Measurements from ENCODE around the gene ABR. TPM values are rescaled to one million over a fixed set of nuclear protein-coding genes. Genes with fewer than 3 reads are reported as not detected.

ABR gene
- total RNA-seq, 2 donors from 2014 or later: 36.0 to 45.8 TPM

DNA sequence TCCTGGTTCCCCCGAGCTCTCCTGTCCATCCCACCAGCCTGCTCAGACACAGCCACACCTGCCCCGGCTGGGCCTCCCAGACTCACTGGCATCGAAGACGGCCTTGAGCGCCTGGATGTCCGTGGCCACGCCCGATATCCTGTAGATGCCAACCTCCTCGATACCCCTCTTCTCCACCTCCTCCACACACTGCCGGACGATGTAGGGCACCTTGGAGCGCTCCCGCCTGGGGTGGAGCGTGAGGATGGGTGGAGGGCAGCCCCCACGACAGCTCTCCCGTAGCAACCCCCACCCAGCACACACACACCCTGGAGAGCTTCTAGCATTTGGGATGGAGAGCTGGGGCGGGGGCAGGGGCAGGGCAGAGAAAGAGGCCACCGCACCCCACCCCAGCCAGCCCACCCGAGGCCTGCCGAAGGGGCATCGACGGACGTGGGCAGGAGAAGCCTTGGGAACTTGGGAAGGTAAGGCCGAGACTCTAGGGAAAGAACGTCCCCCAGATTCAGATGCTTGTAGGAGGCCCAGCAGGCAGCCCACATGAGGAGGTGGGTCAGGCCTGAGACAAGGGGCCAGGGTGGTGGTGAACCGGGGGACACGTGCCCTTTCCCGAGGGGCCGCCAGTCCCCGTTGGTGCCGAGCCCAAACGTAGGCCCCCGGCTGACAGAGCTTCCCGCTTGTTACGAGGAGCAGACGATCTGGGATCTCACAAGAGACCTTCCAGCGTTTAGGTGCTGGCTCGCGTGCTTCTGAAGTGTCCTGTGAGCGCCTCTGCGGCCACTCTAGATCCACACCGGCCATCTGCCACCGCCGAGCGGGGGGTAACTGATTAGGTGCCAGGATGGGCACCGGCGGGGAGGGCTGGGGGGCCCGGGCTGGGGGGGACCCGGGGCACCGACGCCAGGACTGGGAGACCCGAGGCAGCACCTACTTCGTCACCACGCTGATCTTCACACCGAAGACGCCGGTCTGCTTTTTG lies 167.7 kb downstream of the ABR start:
- Mint-ChIP-seq H3K36me3 (no peaks in the 10 kb centered on the region), H3K9me3 (no peaks in the 10 kb centered on the region), H3K27ac (peak overlapping the region in 1 of 2 donors; percentile 54)
- no peak for DNase-seq (ENCODE audit: low spot score in 2 of 2)
- ATAC-seq: no peak

DNA sequence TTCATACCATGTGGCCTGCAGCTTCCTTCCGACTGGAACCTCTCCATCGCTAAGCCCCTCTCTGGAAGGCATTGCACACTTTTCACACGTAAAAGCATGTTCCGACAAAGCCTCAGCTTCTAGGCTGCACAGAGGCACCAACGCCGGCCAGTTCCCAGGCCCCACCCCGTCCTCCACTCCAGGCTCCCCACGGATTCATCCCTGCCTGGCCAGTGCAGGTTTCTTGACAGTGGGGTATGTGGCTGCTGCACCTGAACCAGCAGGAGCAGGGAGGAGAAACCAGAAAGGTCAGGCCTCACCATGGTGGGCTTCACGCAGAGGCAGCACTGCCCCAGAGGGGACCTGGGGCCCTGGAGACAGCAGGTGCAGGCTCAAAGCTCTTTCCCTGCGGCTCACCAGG lies 168.6 kb downstream of the ABR start:
- DNase-seq (ENCODE audit: low spot score in 2 of 2): no peak
- Mint-ChIP-seq H3K36me3 (no peaks in the 10 kb centered on the region), H3K9me3 (no peaks in the 10 kb centered on the region)

DNA sequence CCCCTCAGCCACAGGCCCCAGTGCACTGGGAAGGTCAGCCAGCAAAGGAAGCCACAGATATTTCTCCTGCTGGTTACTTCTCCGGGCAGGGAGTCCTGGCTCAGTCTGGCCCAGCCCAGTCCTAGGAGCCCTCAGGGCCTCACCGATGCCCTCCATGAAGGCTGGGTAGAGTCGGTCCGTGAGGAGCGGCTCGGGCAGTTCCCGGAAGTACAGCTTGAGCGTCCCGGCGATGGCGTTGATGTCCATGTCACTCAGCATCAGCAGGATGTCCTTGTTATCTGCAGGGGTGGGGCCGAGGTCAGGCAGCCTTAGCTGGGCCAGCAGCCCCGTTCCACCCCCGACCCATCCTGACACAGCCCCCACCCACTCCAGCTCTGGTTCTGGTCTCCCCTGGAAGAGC lies 169.2 kb downstream of the ABR start:
- H3K36me3 Mint-ChIP-seq: no peaks in the 10 kb centered on the region
- DNase-seq (ENCODE audit: low spot score in 2 of 2) (no peak), ATAC-seq (no peak)
- H3K9me3 Mint-ChIP-seq: no peaks in the 10 kb centered on the region
- no peak overlapping the region for H3K27ac Mint-ChIP-seq

More for the DNA sequence above, 168.6 kb downstream of the ABR start:
- H3K27ac Mint-ChIP-seq: no peak overlapping the region
- no peak for ATAC-seq

DNA sequence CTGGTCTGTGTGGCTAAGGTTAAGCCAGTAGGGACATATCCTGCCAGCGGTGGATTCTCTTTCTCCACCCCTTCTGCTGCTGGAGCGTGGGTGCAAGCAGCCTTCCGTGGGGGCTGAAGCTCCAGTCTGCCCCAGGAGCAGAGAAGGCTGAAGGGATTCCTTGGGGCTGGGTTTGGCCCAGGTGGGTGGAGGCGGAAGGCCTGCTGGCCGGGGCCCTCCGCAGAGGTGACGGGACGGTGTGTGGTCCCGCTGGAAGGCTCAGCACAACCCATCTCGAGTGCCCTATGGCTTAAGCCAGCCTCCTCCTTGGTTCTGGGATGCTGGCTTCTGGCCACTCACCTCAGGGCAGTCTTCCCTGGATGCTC lies 169.7 kb downstream of the ABR start:
- no peak for DNase-seq (ENCODE audit: low spot score in 2 of 2)
- ATAC-seq: no peak
- no peaks in the 10 kb centered on the region for H3K36me3 Mint-ChIP-seq
- H3K27ac Mint-ChIP-seq: no peak overlapping the region
- H3K9me3 Mint-ChIP-seq: no peaks in the 10 kb centered on the region

DNA sequence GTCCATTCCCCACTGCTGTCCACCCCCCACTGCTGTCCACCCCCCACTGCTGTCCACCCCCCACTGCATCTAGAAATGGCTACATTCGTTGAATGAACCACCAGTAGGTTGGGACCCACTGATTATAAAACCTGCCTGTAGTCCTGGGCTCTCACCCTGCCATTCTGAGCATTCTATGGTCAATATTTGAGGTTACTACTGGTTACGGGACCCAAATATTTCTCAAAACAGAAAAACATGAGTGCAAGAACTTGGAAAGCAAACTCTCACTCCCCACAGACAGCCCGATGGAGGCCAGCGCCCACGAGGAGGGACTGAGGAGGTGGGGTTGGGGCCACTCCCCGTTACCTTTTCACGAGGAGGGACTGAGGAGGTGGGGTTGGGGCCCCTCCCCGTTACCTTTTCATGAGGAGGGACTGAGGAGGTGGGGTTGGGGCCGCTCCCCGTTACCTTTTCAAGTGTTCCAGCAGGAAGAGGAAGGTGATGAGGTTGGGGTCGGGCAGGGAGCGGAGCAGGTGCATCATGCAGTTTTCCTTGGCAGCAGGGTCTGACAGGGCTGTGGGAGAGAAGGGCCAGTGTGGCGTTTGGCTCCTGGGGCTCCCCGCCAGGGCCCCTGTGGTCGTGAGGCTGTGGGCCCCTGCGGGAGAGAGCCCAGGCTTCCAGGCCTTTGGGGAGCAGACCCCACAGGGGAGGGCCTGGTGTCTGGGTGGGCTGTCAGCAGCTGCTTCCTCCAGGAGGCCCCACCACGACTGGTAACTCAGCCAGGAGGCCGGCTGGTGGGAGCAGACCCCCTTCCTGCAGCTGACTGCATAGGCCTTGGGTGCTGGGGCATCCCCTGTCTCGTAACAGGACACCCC lies 170.3 kb downstream of the ABR start:
- no peak for ATAC-seq
- H3K27ac Mint-ChIP-seq: no peak overlapping the region
- H3K9me3 Mint-ChIP-seq: no peaks in the 10 kb centered on the region
- no peak for DNase-seq (ENCODE audit: low spot score in 2 of 2)
- H3K36me3 Mint-ChIP-seq: no peaks in the 10 kb centered on the region

DNA sequence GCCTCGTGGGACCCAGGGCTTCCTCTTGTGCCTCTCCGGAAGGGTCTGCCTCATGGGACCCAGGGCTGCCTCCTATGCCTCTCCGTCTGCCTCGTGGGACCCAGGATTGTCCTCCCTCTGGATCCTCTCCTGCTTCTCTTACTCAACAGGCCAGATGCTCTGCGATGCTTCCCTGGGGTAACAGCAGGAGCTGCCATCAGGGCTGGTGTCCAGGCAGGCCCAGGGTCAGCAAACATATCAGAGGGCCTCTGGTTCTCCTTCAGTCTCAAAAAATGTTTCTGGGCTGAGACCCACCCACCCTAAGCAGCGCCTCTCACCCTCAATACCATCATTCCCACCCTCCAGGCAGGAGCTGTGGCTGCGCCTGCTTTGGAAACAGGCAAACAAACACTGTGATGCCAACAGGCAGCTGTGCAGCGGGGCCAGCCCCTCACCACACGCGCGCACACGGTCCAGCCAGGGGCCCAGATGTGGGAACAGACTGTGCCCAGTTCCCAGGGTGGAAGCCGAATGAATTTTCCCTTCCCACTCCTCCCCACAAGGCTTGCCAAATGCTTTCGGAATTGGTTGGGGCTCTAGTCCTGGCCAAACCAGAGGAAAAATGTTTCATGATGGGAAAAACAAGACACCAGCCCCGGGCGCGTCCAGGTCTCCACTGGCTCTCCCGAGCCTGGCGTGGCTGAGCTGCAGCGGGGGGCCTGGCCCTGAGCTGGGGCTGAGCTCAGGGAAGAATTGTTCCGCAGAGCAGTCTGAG lies 171.6 kb downstream of the ABR start:
- Mint-ChIP-seq H3K9me3 (no peaks in the 10 kb centered on the region), H3K36me3 (no peaks in the 10 kb centered on the region), H3K27ac (no peak overlapping the region)
- DNase-seq (ENCODE audit: low spot score in 2 of 2) (no peak), ATAC-seq (no peak)

DNA sequence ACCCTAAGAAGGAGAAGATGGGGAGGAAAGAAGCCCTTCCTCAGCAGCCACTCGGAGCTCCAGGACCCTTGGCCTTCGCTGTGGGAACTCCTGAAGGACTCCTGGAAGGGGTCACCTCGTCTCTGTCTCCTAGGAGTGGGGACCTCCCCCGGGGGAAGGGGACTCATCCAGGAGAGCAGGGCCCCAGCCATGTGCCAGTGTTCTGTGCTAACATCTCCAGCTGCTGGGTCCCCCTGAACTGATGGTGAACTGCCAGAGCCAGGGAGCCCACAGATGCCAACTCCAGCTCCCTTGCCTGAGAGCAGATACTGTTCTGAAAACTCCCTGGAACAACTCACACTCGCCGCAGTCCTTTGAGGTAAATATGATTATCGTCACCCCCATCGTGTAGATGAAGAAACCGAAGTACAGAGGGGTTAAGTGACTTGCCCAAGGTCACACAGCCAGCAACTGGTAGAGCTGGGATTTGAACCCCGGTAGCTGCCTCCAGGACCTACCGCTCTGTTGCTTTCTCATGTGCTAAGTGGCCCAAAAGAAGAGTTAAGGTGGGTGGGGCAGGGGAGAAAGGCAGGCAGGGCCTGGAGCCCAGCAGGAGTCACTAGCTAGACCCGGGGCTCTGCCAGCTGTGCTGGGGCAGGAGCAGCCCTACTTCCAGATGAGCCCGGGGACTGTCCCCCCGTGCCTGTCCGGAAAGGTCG lies 172.3 kb downstream of the ABR start:
- peak overlapping the region in 1 of 2 donors; percentile 23 for H3K27ac Mint-ChIP-seq
- H3K9me3 Mint-ChIP-seq: no peaks in the 10 kb centered on the region
- ATAC-seq: no peak
- peaks cover 1 to 3% of the 10 kb centered on the region in 2 donors for H3K36me3 Mint-ChIP-seq
- no peak for DNase-seq (ENCODE audit: low spot score in 2 of 2)

DNA sequence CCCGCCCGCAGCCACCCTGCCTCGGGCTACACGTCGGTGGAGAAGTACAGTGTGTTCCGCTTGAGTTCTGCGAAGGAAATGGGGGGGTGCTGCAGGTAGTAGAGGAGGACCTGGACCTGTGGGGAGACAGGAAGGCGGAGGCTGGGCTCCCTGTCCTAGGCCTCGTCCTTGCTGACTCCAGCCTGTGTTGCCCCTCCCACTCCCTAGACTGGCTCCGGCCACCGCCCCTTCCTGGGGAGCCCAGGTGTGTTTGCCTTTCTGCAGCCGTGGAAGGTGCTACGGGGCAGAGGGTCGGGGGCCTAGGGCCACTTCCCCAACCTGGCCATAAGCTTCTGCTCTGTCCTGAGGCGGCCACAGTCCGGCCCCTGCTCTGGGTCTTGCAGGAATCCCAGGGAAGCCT lies 173.7 kb downstream of the ABR start:
- no peak overlapping the region for H3K27ac Mint-ChIP-seq
- DNase-seq (ENCODE audit: low spot score in 2 of 2): no peak
- peaks cover 4 to 8% of the 10 kb centered on the region in 2 donors for H3K36me3 Mint-ChIP-seq
- peak in 1 of 2 donors; percentile 35 for ATAC-seq
- no peaks in the 10 kb centered on the region for H3K9me3 Mint-ChIP-seq

DNA sequence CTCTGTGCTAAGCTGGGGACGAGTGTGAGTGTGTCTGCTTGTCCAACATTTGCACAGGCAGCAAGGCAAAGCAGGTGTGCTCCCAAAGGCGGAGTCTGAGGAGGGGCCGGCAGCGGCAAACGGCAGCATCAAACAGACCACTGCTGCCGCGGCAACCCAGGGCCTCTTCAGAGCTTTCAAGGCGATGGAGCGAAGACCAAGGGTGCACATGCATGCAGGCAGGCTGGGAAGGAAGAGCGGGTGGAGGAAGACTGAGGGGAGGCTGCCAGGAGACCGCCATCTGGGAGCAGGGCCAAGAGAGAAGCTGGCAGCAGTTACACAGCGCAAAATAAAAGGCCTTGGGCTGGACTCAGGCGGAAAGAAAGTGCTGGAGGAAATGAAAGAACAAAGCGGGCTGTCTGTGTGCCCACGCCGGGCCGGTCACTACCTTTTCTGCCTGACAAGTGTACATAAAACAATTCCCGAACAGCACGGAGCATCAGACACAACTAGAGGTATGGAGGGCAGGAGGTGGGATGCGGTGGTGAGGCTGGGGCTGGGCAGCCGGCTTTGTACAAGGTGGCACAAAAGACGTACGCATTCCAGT lies 174.3 kb downstream of the ABR start:
- Mint-ChIP-seq H3K9me3 (no peaks in the 10 kb centered on the region), H3K27ac (peak overlapping the region; percentile 41 to 58), H3K36me3 (peaks cover 4 to 9% of the 10 kb centered on the region in 2 donors)
- no peak for ATAC-seq
- DNase-seq (ENCODE audit: low spot score in 2 of 2): no peak

DNA sequence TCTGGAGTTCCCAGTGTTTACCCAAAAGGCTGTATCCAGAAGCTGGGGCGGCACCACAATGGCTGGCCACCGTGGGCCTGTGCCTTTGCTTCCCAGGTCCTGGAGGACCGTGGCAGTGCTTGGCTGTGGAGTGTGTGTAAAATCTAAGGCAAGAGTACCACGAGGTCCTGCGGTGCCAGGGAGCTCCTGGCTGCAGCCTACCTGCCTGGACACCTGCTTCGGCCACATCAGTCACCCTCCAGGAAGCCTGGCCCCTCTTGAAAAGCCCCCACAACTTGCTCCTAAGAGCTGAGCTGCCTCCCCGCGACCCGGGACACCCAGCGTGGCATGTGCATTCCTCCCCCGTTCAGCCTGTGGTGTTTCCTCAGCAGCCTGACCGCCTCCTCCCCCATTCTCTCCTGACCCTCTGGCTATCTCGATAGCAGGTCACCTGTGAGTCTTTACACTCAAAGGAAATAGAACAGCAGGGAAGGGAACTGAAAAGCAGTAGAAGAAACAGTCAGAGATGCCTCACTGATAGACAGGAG lies 174.9 kb downstream of the ABR start:
- Mint-ChIP-seq H3K27ac (peak overlapping the region; percentile 41 to 58), H3K36me3 (peaks cover 4 to 12% of the 10 kb centered on the region in 2 donors), H3K9me3 (no peaks in the 10 kb centered on the region)
- ATAC-seq (no peak), DNase-seq (ENCODE audit: low spot score in 2 of 2) (no peak)

DNA sequence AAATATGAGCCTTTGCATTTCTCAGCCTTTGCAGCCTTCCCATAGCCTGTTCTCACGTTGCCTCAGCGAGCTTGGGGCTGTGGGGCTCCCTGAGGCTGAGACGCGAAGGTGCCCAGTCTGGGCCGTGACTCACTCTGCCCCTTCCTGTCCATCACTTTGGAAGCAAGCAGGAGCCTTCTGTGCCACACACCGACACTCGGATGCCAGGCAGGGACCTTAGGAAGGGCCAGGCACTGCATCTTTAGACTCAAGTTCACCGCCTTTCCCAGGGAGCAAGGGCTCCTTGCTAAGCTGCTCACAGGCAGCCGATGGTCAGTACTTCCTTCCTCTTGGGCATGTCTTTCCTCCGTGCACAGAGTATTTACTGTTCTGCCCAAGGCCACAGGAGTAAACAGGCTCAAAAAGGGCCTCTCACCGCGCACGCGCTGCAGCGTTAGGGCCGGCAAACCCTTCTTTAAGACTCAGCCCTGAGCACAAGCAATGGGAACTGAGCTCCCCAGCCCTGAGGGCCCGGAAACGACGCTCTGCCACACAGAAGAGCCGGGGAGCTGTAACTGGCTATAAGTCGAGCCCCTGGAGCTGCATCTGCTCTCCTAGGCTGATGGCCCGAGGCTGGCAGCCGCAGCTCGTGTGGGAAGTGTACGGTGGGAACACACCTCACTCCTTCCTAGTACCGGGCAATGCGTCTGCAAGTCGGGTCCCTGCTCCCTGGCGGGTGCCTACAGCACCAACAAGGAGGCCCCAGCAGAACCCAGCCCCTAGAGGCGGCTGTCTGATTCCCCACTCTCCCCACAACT lies 175.6 kb downstream of the ABR start:
- DNase-seq (ENCODE audit: low spot score in 2 of 2) (no peak), ATAC-seq (no peak)
- H3K36me3 Mint-ChIP-seq: peaks cover 4 to 12% of the 10 kb centered on the region in 2 donors
- no peaks in the 10 kb centered on the region for H3K9me3 Mint-ChIP-seq
- H3K27ac Mint-ChIP-seq: no peak overlapping the region

DNA sequence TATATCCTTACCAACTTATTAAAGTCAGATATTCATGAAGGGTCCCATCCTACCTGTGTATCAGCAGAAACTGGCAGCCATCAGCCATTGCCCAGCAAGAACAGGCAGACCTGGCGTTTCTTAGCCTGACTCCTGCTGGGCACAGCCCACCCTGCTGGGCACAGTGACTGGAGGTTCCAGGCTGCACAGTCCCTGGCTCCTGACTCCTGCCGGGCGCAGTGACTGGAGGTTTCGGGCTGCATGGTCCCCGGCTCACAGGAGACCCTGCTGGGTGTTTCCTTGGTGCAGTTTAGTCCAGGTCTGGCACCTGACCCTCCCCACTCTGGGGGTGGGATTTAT lies 176.2 kb downstream of the ABR start:
- Mint-ChIP-seq H3K36me3 (peaks cover 4 to 12% of the 10 kb centered on the region in 2 donors), H3K27ac (peak overlapping the region in 1 of 2 donors; percentile 77), H3K9me3 (no peaks in the 10 kb centered on the region)
- DNase-seq (ENCODE audit: low spot score in 2 of 2) (no peak), ATAC-seq (no peak)

DNA sequence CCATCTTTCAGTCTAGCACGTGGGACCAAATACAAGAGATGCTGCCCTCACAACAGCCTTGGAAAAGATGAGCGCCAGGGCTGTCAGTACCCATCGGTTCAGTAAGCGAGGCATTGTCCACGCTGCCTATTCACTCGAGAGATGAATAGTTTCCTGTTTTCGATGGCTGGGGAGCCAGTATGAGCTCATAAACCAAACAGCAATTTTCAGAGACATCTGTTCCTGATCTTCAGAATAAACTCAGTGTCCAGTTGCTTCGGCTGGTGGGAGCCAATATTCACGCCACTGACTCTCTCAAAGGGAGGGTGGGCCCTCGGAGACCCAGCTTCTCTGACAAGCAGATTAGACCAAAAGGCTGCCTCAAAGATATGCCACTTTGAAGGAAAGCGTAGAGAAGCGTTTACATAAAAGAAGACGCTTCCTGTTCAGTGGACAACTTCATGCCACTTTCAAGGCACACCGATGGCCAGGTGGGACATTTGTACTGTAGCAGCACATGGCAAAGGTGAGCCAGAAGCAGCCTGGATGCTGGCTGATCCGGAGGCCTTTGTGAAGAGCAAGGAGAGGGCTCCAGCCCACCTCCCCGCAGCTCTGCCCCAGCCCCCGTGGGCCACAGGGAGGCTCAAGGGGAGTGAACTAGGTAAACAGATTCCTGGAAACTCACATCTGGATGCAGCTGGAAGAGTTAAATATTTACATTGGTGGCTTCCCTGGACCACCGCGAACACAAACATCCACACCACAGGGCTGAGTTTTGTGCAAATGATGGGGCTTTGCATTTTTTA lies 176.8 kb downstream of the ABR start:
- DNase-seq (ENCODE audit: low spot score in 2 of 2): no peak
- ATAC-seq: no peak
- Mint-ChIP-seq H3K36me3 (peaks cover 4 to 12% of the 10 kb centered on the region in 2 donors), H3K27ac (peak overlapping the region; percentile 77 to 79), H3K9me3 (no peaks in the 10 kb centered on the region)

DNA sequence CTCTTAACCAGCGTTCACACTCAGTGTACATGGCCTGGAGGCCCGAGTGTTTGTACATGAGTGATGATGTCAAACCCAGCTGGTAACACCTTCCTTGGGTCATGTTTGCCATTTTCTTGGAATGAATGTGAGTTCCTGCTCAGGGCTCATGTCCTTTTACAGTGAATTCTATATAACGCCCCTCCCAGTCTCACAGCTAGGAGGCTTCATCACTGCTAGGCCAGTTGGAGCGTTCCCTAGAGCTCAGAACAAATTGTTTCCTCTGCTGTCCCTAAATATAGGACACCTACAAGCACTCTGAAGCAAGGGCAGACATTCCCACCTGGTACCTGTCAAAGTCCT lies 177.4 kb downstream of the ABR start:
- no peak for DNase-seq (ENCODE audit: low spot score in 2 of 2)
- Mint-ChIP-seq H3K27ac (peak overlapping the region; percentile 77 to 79), H3K9me3 (no peaks in the 10 kb centered on the region), H3K36me3 (peaks cover 4 to 12% of the 10 kb centered on the region in 2 donors)
- ATAC-seq: no peak

All from activated naive CD4-positive, alpha-beta T cell treated with anti-CD3 and anti-CD28 coated beads, Interleukin-2, amount 50 U/mL, for 72 hours (primary cell).